Mammary microvascular endothelial cell (primary cell): ENCODE data around the gene HLCS. TPM values are rescaled to one million over a fixed set of nuclear protein-coding genes. Genes with fewer than 3 reads are reported as not detected.

Experiments
- total RNA-seq: library from RNA; depleted of rRNA; stranded (reverse); fragments of >200 nt; gene quantifications from 2 replicates; pipeline ENCODE4 v1.2.3, GENCODE V29; 2015

Gene HLCS
- 8.1 and 8.8 TPM in 2 replicates for total RNA-seq

GRCh38 chr21:36966066-36966820, at the start of gene HLCS:
Gene HLCS (minus strand): TSS chr21:36966669. CDS start chr21:36966638, 31 bp downstream.

DNA sequence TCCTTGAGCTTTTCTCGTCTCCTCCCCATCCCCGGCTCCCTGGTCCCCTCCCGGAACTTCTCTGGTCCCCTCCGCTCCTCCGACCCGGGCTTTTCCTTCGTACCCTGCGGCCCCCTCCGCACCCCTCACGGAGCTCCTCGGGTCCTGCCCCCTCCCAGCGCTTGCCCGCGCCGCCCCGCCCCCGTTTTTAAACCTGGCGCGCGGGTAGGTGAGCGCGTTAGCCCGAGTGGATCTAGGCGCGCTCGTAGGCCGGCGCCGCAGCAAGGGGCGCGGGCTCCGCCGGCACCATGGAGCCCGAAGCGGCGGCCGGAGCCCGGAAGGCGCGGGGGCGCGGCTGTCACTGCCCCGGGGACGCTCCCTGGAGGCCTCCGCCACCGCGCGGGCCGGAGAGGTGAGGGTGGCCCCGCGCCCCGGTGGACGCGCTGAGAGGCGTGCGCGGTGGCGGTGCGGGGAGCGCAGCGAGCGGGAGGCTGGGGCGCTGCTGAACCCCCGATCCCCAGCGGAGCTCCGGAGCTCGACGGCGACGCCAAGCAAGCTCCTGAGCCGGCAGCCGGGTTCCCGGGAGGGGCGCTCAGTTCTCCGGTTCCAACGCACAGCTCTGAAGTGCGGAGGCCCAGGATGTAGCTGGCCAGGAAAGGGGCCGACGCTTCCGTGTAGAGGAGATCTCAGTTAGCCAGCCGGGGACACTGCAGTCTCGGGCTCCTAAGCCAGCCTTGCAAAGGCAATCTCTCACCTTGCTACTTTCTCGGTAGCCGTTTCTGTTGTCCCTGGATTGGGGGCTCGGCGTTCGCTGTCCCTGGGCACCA, 40.2 kb upstream of the HLCS start, which contains the start of gene RIPPLY3:
RIPPLY3 (plus strand) TSS at position 217 of the 806 bp plus-strand sequence; CDS start at position 288, 71 bp downstream.

Other genes starting within 250 kb of the HLCS start
- gene RIPPLY3, start 40.0 kb upstream of the HLCS start, total RNA-seq = 0.05 TPM in 1 of 2 replicates, not detected in the other
- 7.3 and 11.2 TPM in 2 replicates for gene PIGP, start 106.4 kb upstream of the HLCS start, total RNA-seq
- 51.6 and 69.6 TPM in 2 replicates for gene TTC3, start 106.6 kb upstream of the HLCS start, total RNA-seq